ENCODE measurements around the gene RANBP9.

GRCh38 chr6:13600036-13600435 lies 111.6 kb downstream of the RANBP9 start:
- TF ChIP-seq, protein P1, sequence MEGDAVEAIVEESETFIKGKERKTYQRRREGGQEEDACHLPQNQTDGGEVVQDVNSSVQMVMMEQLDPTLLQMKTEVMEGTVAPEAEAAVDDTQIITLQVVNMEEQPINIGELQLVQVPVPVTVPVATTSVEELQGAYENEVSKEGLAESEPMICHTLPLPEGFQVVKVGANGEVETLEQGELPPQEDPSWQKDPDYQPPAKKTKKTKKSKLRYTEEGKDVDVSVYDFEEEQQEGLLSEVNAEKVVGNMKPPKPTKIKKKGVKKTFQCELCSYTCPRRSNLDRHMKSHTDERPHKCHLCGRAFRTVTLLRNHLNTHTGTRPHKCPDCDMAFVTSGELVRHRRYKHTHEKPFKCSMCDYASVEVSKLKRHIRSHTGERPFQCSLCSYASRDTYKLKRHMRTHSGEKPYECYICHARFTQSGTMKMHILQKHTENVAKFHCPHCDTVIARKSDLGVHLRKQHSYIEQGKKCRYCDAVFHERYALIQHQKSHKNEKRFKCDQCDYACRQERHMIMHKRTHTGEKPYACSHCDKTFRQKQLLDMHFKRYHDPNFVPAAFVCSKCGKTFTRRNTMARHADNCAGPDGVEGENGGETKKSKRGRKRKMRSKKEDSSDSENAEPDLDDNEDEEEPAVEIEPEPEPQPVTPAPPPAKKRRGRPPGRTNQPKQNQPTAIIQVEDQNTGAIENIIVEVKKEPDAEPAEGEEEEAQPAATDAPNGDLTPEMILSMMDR (IDR thresholded peaks at IDR 0.05; ENCODE audit: poor library complexity) = no peak
- no peak for TF ChIP-seq EZH2 (IDR thresholded peaks at IDR 0.05; ENCODE audit: borderline replicate concordance)
- TF ChIP-seq EZH2phosphoT487 (IDR thresholded peaks at IDR 0.05; ENCODE audit: low read depth, severe bottlenecking, unreplicated experiment) = no peak

Measured in hepatocyte (in vitro differentiated cells).